Activated B cell treated with CpG ODN at 0.5 μM for 24 hours (primary cell): Measurements from ENCODE around the gene BICD1. TPM values are rescaled to one million over a fixed set of nuclear protein-coding genes. Genes with fewer than 3 reads are reported as not detected.

Experiments
- ATAC-seq: fragments of 200-7000 bp; cut with Tn5 transposase; one replicate; pipeline ENCODE4 v1.10.0; 2021; ENCODE audit warnings: low read depth, mild to moderate bottlenecking, moderate library complexity
- CTCF ChIA-PET: fragments of 350-600 bp; sonication (Branson Sonifier 250); formaldehyde crosslinking; loops from one replicate; lab custom pipeline; 2021; ENCODE audit warnings: antibody characterized with exemption; lab: Charles Lee
- POLR2A ChIA-PET: fragments of 350-600 bp; sonication (Branson Sonifier 250); formaldehyde crosslinking; loops from one replicate; lab custom pipeline; 2021; ENCODE audit warnings: antibody characterized with exemption; lab: Charles Lee
- DNase-seq: peaks from one replicate; pipeline ENCODE4 v3.0.0; 2022
- H3K27ac Mint-ChIP-seq: one replicate; pipeline ENCODE4 v1.8.0; 2020; ENCODE audit warnings: mixed read lengths
- H3K27me3 Mint-ChIP-seq: one replicate; pipeline ENCODE4 v1.8.0; 2021; ENCODE audit warnings: mixed read lengths
- H3K36me3 Mint-ChIP-seq: one replicate; pipeline ENCODE4 v1.8.0; 2021; ENCODE audit warnings: low read depth, mixed read lengths
- H3K4me1 Mint-ChIP-seq: one replicate; pipeline ENCODE4 v1.8.0; 2021; ENCODE audit warnings: mixed read lengths
- H3K4me3 Mint-ChIP-seq: one replicate; pipeline ENCODE4 v1.8.0; 2020; ENCODE audit warnings: mild to moderate bottlenecking, mixed read lengths
- H3K9me3 Mint-ChIP-seq: one replicate; pipeline ENCODE4 v1.8.0; 2020; ENCODE audit warnings: mixed read lengths
- intact Hi-C: fragments of 100-400 bp; cut with micrococcal nuclease; formaldehyde crosslinking; loops from one replicate; pipeline ENCODE4 v1.15.1; 2024
- total RNA-seq: library from RNA; stranded (reverse); gene quantifications from 2 replicates; pipeline ENCODE4 v1.2.3, GENCODE V29; 2022
- TF ChIP-seq, protein P1 (sequence below): fragments of 200-600 bp; IDR thresholded peaks from one replicate; pipeline ENCODE4 v1.8.0; 2022; ENCODE audit warnings: antibody characterized with exemption, mild to moderate bottlenecking

BICD1 gene
- total RNA-seq, 1 donor from 2014 or later, result 67.6 TPM

DNA sequence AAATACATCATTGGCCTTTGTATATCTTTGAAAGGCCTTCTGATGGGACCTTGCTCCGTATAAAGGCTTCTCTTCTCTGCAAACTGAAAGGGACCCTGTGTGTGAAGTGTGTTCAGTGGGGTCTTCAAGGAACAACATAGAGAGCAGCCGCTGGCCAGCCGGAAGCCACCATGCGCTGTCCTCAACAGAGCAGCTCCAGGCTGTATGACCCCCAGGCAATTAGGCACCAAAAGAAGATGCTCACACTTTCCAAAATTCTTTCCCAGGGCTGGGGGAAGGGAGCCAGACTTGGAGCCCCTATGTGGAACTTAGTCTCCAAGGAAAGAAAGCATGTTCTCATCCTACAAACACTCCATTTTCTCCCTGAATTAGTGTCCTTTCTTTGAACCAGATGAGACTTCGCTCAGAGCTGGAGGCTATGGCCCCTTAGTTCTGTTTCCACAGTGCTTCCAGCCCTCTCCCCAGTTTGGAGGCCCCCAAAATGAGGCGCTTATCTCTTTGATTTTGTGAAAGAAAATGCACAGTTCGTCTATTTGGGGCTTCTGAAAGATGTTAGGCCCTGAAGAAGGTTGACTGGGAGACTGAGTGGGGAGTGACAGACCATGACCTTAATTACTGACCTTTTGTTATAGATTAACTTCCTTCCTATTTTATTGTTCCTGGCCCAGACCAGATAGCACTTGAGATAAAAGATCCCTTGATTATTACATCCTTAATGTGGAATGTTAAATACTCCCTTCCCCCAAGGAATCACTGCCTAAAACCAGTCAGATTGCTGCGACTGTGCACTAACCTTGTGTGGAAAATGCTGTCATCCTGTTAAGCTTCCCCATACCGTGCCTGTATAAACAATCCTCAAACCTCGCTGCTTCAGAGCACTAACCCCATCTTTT, 164.4 kb downstream of the BICD1 start:
- peaks cover 50% of the 10 kb centered on the region for H3K4me1 Mint-ChIP-seq
- peak overlapping the region; percentile 19 for H3K4me3 Mint-ChIP-seq
- TF ChIP-seq, protein P1, sequence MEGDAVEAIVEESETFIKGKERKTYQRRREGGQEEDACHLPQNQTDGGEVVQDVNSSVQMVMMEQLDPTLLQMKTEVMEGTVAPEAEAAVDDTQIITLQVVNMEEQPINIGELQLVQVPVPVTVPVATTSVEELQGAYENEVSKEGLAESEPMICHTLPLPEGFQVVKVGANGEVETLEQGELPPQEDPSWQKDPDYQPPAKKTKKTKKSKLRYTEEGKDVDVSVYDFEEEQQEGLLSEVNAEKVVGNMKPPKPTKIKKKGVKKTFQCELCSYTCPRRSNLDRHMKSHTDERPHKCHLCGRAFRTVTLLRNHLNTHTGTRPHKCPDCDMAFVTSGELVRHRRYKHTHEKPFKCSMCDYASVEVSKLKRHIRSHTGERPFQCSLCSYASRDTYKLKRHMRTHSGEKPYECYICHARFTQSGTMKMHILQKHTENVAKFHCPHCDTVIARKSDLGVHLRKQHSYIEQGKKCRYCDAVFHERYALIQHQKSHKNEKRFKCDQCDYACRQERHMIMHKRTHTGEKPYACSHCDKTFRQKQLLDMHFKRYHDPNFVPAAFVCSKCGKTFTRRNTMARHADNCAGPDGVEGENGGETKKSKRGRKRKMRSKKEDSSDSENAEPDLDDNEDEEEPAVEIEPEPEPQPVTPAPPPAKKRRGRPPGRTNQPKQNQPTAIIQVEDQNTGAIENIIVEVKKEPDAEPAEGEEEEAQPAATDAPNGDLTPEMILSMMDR, result no peak
- peak overlapping the region; percentile 99 for H3K27ac Mint-ChIP-seq
- ATAC-seq (no peak), DNase-seq (no peak)
- peaks cover 3% of the 10 kb centered on the region for H3K36me3 Mint-ChIP-seq
- no peaks in the 10 kb centered on the region for H3K27me3 Mint-ChIP-seq
- intact Hi-C loops, result loop anchor here (5.0 kb wide), 1 partner anchor 544 kb away; the partner anchor contains the start of gene AMN1
- no peaks in the 10 kb centered on the region for H3K9me3 Mint-ChIP-seq
- POLR2A ChIA-PET, result interaction anchor here (0.6 to 3.7 kb wide), 8 partner anchors 19 to 681 kb away, joined by 3 to 20 read pairs (median 6); partner anchors contain the start of genes AMN1, BICD1 and DENND5B
- CTCF ChIA-PET, result interaction anchor here (1.2 to 1.4 kb wide), 2 partner anchors 37 to 41 kb away, joined by 3 to 4 read pairs; no protein-coding TSS in a partner anchor

DNA sequence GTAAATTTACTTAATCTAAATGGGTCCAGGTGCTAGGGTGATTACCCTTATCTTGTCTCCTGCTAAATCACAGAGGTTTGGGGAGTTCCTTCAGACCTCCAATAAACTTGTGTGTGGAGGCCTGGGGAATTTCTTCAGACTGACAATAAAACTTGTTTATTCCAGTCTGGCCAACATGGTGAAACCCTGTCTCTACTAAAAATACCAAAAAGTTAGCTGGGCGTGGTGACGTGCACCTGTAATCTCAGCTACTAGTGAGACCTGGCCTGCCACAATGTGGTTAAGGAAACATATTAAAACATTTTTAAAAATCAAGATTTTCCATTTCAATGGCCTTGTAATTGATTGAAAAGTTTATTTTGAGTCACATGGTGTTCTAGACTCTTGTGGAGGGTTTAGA, 165.8 kb downstream of the BICD1 start:
- POLR2A ChIA-PET, result interaction anchor here (0.6 to 3.7 kb wide), 7 partner anchors 20 to 544 kb away, joined by 3 to 20 read pairs (median 8); partner anchors contain the start of genes AMN1 and BICD1
- CTCF ChIA-PET, result interaction anchor here (1.0 to 1.4 kb wide), 2 partner anchors 11 to 40 kb away, joined by 3 to 4 read pairs; no protein-coding TSS in a partner anchor
- intact Hi-C loops, result loop anchor here (2.0 to 5.0 kb wide), 4 partner anchors 20 to 948 kb away; partner anchors contain the start of gene AMN1

DNA sequence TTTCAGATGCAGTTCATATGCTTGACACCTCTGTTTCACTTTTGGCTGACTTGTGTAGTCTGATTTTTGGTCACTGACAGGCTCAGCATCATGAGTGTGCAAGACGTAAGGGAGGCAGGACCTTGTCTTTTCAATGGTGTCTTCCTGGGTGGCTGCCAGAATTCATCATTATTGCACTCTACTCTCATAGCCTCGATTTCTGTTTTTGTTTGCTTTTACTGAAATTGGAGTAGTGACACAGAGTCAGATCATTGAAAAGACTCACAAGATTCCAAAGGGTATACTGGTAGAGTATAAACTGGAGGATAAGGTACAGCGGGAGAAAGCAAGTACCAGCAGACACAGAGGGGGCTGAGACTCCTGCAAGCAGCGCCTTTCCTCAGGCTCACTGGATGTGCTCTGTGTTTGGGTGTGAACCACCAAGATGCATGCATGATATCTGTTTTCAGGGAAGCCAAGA, 166.4 kb downstream of the BICD1 start:
- CTCF ChIA-PET, result interaction anchor here (0.9 to 1.3 kb wide), 4 partner anchors 9 to 620 kb away, joined by 3 to 4 read pairs (median 3); no protein-coding TSS in a partner anchor
- Mint-ChIP-seq H3K9me3 (no peaks in the 10 kb centered on the region), H3K36me3 (peaks cover 3% of the 10 kb centered on the region), H3K27me3 (no peaks in the 10 kb centered on the region), H3K27ac (peak overlapping the region; percentile 99), H3K4me1 (peaks cover 39% of the 10 kb centered on the region), H3K4me3 (peak overlapping the region; percentile 77)
- TF ChIP-seq, protein P1, result no peak
- POLR2A ChIA-PET, result interaction anchor here (0.6 to 3.7 kb wide), 10 partner anchors 9 to 586 kb away, joined by 3 to 35 read pairs (median 6); partner anchors contain the start of gene BICD1
- no peak for DNase-seq
- intact Hi-C loops, result loop anchor here (1.0 to 5.0 kb wide), 7 partner anchors 8 to 948 kb away; partner anchors contain the start of genes AMN1 and ETFBKMT
- peak; percentile 35 for ATAC-seq

More for the DNA sequence above, 165.8 kb downstream of the BICD1 start:
- Mint-ChIP-seq H3K36me3 (peaks cover 3% of the 10 kb centered on the region), H3K27ac (peak overlapping the region; percentile 99), H3K27me3 (no peaks in the 10 kb centered on the region), H3K4me1 (peaks cover 41% of the 10 kb centered on the region), H3K4me3 (peak overlapping the region; percentile 77), H3K9me3 (no peaks in the 10 kb centered on the region)
- DNase-seq (no peak), ATAC-seq (peak; percentile 32)
- TF ChIP-seq, protein P1, result no peak

DNA sequence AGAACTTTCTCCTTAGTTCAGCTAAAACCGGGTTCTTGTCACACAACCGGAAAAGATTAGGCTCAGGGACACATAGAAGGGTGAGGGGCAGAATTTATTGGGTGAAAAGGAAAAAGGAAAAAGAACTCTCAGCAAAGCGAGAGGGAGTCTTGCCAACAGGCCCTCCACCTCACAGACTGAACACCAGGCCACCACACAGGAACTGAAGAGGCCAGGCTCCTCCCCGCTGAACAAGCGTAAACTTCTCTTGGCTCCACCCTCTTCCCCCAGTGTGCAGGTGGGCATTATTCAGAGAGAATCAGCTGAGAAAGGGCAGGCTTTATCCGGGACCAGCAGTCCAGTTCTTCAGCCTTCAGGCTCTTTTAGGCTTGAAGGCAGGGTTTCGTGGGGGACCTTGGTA, 167.1 kb downstream of the BICD1 start:
- peak overlapping the region; percentile 77 for H3K4me3 Mint-ChIP-seq
- CTCF ChIA-PET, result interaction anchor here (0.9 to 1.5 kb wide), 4 partner anchors 8 to 620 kb away, joined by 3 to 5 read pairs (median 4); no protein-coding TSS in a partner anchor
- peak; percentile 47 for DNase-seq
- H3K36me3 Mint-ChIP-seq, result peaks cover 2% of the 10 kb centered on the region
- POLR2A ChIA-PET, result interaction anchor here (0.6 to 3.7 kb wide), 14 partner anchors 10 to 948 kb away, joined by 3 to 35 read pairs (median 5); partner anchors contain the start of genes BICD1 and SINHCAF
- peak overlapping the region; percentile 99 for H3K27ac Mint-ChIP-seq
- intact Hi-C loops, result loop anchor here (1.0 to 5.0 kb wide), 7 partner anchors 8 to 949 kb away; partner anchors contain the start of genes AMN1 and ETFBKMT
- no peaks in the 10 kb centered on the region for H3K27me3 Mint-ChIP-seq
- peaks cover 39% of the 10 kb centered on the region for H3K4me1 Mint-ChIP-seq
- ATAC-seq, result peak; percentile 96
- no peaks in the 10 kb centered on the region for H3K9me3 Mint-ChIP-seq
- TF ChIP-seq, protein P1, result no peak
